SK-N-SH treated with all-trans-retinoic acid at 6 μM for 48 hours (cell line): ENCODE data around the gene VSNL1.

ENCODE experiments used
- ATAC-seq: fragments of 200-7000 bp; cut with Tn5 transposase; 3 replicates; pipeline ENCODE4 v1.9.1; 2020; ENCODE audit warnings: mild to moderate bottlenecking, moderate library complexity
- BACH2 ChIP-seq: fragments of 250-450 bp; sonication (Bioruptor Pico); IDR thresholded peaks from 2 replicates; pipeline ENCODE4 v1.9.0; 2021; ENCODE audit warnings: mild to moderate bottlenecking, borderline replicate concordance
- CSDC2 ChIP-seq: fragments of 250-450 bp; sonication (Bioruptor Pico); IDR thresholded peaks from 2 replicates; pipeline ENCODE4 v1.5.0; 2020; ENCODE audit warnings: mild to moderate bottlenecking, moderate library complexity
- ESRRG ChIP-seq: fragments of 250-450 bp; sonication (Bioruptor Pico); IDR thresholded peaks from 2 replicates; pipeline ENCODE4 v1.6.1; 2021; ENCODE audit warnings: mild to moderate bottlenecking
- GLIS3 ChIP-seq: fragments of 250-450 bp; sonication (Bioruptor Pico); IDR thresholded peaks from 2 replicates; pipeline ENCODE4 v1.5.0; 2020; ENCODE audit warnings: mild to moderate bottlenecking, moderate library complexity
- ISL1 ChIP-seq: fragments of 250-450 bp; sonication (Bioruptor Pico); IDR thresholded peaks from 2 replicates; pipeline ENCODE4 v2.1.2; 2022; ENCODE audit warnings: mild to moderate bottlenecking, moderate library complexity
- OSR1 ChIP-seq: fragments of 250-450 bp; sonication (Bioruptor Pico); IDR thresholded peaks from 2 replicates; pipeline ENCODE4 v1.8.0; 2022; ENCODE audit warnings: moderate library complexity, mild to moderate bottlenecking, inconsistent platforms
- PPARA ChIP-seq: fragments of 250-450 bp; sonication (Bioruptor Pico); IDR thresholded peaks from 2 replicates; pipeline ENCODE4 v1.5.0; 2020; ENCODE audit warnings: mild to moderate bottlenecking, borderline replicate concordance
- SNAI2 ChIP-seq: fragments of 250-450 bp; sonication (Bioruptor Pico); IDR thresholded peaks from 2 replicates; pipeline ENCODE4 v1.5.0; 2020; ENCODE audit warnings: mild to moderate bottlenecking, moderate library complexity
- TCF4 ChIP-seq: fragments of 250-450 bp; sonication (Bioruptor Pico); IDR thresholded peaks from 2 replicates; pipeline ENCODE4 v1.8.0; 2021; ENCODE audit warnings: mild to moderate bottlenecking, moderate library complexity, borderline replicate concordance
- TOX ChIP-seq: fragments of 250-450 bp; sonication (Bioruptor Pico); IDR thresholded peaks from 2 replicates; pipeline ENCODE4 v1.8.0; 2021; ENCODE audit warnings: mild to moderate bottlenecking, moderate library complexity, borderline replicate concordance
- ZC3H10 ChIP-seq: fragments of 250-450 bp; sonication (Bioruptor Pico); IDR thresholded peaks from 2 replicates; pipeline ENCODE4 v1.5.1; 2021; ENCODE audit warnings: mild to moderate bottlenecking, moderate library complexity
- ZFP3 ChIP-seq: fragments of 250-450 bp; sonication (Bioruptor Pico); IDR thresholded peaks from 2 replicates; pipeline ENCODE4 v1.5.0; 2020; ENCODE audit warnings: mild to moderate bottlenecking, moderate library complexity
- ZFP30 ChIP-seq: fragments of 450-650 bp; formaldehyde crosslinking; IDR thresholded peaks from 2 replicates; pipeline ENCODE4 v1.5.0; 2022; ENCODE audit warnings: mild to moderate bottlenecking, moderate library complexity
- ZNF565 ChIP-seq: fragments of 450-650 bp; formaldehyde crosslinking; conservative IDR thresholded peaks from 2 replicates; pipeline ENCODE4 v1.5.0; 2020; ENCODE audit warnings: low read depth, mild to moderate bottlenecking, moderate library complexity
- ZNF70 ChIP-seq: fragments of 450-650 bp; formaldehyde crosslinking; IDR thresholded peaks from 2 replicates; pipeline ENCODE4 v1.5.0; 2020; ENCODE audit warnings: mild to moderate bottlenecking, moderate library complexity
- ZNF8 ChIP-seq: fragments of 450-650 bp; formaldehyde crosslinking; IDR thresholded peaks from 2 replicates; pipeline ENCODE4 v1.5.0; 2020; ENCODE audit warnings: mild to moderate bottlenecking, moderate library complexity
- TF ChIP-seq, protein P1 (sequence below): fragments of 250-450 bp; sonication (Bioruptor Pico); IDR thresholded peaks from 2 replicates; pipeline ENCODE4 v1.5.1; 2020; ENCODE audit warnings: low read depth, mild to moderate bottlenecking, moderate library complexity
- TF ChIP-seq, protein P2 (sequence below): fragments of 250-450 bp; sonication (Bioruptor Pico); IDR thresholded peaks from 2 replicates; pipeline ENCODE4 v1.8.0; 2021; ENCODE audit warnings: low read depth, mild to moderate bottlenecking, moderate library complexity, borderline replicate concordance
- TF ChIP-seq, protein P3 (sequence below): fragments of 250-450 bp; sonication (Bioruptor Pico); IDR thresholded peaks from 2 replicates; pipeline ENCODE4 v1.5.1; 2021; ENCODE audit warnings: mild to moderate bottlenecking, moderate library complexity
- TF ChIP-seq, protein P4 (sequence below): fragments of 250-450 bp; sonication (Bioruptor Pico); IDR thresholded peaks from 2 replicates; pipeline ENCODE4 v1.8.0; 2020; ENCODE audit warnings: mild to moderate bottlenecking, moderate library complexity, borderline replicate concordance

The VSNL1 gene

DNA sequence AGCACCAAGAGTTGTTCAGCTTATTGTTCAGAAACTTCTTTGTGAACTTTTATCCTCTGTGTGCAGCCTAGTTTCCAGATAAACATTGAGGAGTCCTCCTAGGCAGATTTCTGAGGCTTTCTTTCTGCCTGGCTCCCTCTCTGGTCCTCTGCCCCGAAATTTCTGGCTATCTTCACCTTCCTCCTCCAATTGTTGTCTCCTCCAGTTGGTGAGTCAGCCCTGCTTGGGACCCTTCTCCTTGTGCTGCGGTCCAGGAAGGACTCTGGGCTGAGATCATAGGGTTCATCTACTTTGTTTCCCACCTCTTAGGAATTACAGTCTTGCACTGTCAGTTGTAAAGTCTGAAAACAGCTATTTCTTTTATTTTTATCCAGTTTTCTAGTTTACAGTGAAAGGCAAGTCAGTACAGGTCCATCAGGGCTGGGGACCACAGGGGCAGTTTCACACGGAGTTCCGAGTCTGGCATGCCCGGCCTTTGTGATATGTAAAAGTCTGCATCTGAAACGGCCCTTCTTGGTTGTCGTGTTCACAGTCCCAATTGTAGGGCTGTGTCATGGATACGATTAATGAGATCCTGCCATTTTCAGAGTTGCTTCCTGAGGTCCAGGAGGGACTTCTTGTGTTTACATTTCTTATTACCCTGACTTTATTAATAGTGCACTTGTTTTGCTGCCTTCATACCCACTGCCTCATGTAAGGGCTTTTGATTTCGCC, 112.3 kb downstream of the VSNL1 start:
- ATAC-seq, result no peak
- TF ChIP-seq ZNF8 (CRISPR knock-in tag), result no peak
- TF ChIP-seq ESRRG (CRISPR knock-in tag), result no peak
- no peak for TF ChIP-seq ZFP3 (CRISPR knock-in tag)
- TF ChIP-seq, protein P1, sequence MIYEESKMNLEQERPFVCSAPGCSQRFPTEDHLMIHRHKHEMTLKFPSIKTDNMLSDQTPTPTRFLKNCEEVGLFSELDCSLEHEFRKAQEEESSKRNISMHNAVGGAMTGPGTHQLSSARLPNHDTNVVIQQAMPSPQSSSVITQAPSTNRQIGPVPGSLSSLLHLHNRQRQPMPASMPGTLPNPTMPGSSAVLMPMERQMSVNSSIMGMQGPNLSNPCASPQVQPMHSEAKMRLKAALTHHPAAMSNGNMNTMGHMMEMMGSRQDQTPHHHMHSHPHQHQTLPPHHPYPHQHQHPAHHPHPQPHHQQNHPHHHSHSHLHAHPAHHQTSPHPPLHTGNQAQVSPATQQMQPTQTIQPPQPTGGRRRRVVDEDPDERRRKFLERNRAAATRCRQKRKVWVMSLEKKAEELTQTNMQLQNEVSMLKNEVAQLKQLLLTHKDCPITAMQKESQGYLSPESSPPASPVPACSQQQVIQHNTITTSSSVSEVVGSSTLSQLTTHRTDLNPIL (CRISPR knock-in tag), result no peak
- no peak for TF ChIP-seq CSDC2 (CRISPR knock-in tag)
- no peak for TF ChIP-seq BACH2 (CRISPR knock-in tag)
- TF ChIP-seq ZFP30 (CRISPR knock-in tag), result no peak
- no peak for TF ChIP-seq GLIS3 (CRISPR knock-in tag)
- TF ChIP-seq SNAI2, result no peak
- TF ChIP-seq, protein P2, sequence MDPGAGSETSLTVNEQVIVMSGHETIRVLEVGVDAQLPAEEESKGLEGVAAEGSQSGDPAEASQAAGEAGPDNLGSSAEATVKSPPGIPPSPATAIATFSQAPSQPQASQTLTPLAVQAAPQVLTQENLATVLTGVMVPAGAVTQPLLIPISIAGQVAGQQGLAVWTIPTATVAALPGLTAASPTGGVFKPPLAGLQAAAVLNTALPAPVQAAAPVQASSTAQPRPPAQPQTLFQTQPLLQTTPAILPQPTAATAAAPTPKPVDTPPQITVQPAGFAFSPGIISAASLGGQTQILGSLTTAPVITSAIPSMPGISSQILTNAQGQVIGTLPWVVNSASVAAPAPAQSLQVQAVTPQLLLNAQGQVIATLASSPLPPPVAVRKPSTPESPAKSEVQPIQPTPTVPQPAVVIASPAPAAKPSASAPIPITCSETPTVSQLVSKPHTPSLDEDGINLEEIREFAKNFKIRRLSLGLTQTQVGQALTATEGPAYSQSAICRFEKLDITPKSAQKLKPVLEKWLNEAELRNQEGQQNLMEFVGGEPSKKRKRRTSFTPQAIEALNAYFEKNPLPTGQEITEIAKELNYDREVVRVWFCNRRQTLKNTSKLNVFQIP (CRISPR knock-in tag), result no peak
- TF ChIP-seq ZNF565, result no peak
- TF ChIP-seq OSR1, result no peak
- no peak for TF ChIP-seq ZNF70 (CRISPR knock-in tag)

DNA sequence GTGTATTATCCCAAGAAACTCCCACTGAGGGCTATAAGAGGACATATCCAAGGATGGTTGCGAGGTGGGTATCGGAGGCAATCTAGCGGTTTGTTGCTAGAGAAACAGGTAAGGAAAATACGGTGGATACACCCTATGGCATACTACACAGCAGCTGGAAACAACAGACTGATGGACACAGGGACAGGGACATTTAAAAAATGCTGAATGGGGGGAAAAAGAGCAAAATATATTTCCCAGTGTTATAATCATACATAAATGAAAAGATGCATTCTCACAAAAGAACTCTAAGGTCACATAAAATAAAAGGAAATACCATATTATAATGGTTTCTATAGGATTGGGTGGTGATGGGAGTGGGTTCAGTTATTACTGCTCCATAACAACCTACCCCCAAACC, 117.3 kb downstream of the VSNL1 start:
- TF ChIP-seq ZC3H10 (CRISPR knock-in tag), result no peak
- TF ChIP-seq CSDC2 (CRISPR knock-in tag), result no peak
- TF ChIP-seq, protein P2 (CRISPR knock-in tag), result no peak
- ATAC-seq, result no peak

DNA sequence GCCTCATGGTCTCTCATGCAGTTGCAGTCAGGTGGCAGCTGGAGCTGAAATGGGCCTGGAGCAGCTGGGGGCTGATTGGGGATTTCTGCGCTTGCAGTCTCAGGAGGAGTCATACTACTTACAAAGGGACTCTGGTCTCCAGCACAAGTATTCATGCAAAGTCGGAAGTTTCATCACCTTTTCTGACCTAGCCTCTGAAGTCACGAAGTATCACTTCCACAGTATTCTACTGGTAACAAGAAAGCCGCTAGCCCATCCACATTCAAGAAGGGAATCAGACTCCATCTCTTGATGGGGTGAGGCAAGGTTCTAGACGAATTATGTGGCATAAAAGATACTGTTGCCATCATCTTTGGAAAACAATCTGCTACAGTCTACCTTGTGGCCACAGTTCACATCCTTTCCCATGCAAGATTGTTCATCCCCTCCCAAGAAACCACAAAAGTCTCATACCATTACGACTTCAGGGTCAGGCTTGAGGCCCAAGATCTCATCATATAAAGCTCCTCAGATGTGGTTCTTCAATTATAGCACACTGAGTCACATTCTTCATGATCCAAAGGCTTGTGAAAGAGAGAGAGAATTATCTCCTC, 117.9 kb downstream of the VSNL1 start:
- TF ChIP-seq ZC3H10 (CRISPR knock-in tag) (no peak), TCF4 (CRISPR knock-in tag) (no peak), ZNF8 (CRISPR knock-in tag) (no peak), BACH2 (CRISPR knock-in tag) (no peak), ISL1 (no peak), PPARA (no peak), TOX (no peak), SNAI2 (no peak), OSR1 (no peak), ESRRG (CRISPR knock-in tag) (no peak), ZFP30 (CRISPR knock-in tag) (no peak)
- no peak for ATAC-seq

DNA sequence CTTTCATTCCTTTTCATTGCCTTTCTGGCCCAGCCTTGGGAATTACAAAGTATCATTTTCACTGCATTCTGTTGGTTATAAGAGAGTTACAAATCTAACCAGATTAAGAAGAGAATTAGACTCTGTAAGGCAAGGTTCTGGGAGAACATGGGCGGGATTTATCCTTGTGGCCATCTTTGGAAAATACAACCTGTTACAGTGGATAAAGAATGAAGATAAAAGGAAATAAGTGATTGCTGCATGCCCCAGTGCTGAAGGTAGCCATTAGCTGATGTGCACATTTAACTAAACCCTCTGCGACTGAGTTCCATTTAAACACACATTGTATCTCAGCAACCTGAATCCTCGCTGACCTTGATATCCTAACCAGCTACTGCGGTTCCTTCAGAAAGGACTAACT, 119.7 kb downstream of the VSNL1 start:
- ATAC-seq, result no peak
- TF ChIP-seq ISL1 (no peak), PPARA (no peak), TCF4 (CRISPR knock-in tag) (no peak), ZNF70 (CRISPR knock-in tag) (no peak), TOX (no peak), ZFP30 (CRISPR knock-in tag) (no peak)
- TF ChIP-seq, protein P3, sequence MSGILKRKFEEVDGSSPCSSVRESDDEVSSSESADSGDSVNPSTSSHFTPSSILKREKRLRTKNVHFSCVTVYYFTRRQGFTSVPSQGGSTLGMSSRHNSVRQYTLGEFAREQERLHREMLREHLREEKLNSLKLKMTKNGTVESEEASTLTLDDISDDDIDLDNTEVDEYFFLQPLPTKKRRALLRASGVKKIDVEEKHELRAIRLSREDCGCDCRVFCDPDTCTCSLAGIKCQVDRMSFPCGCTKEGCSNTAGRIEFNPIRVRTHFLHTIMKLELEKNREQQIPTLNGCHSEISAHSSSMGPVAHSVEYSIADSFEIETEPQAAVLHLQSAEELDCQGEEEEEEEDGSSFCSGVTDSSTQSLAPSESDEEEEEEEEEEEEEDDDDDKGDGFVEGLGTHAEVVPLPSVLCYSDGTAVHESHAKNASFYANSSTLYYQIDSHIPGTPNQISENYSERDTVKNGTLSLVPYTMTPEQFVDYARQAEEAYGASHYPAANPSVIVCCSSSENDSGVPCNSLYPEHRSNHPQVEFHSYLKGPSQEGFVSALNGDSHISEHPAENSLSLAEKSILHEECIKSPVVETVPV, result no peak
- TF ChIP-seq, protein P4, sequence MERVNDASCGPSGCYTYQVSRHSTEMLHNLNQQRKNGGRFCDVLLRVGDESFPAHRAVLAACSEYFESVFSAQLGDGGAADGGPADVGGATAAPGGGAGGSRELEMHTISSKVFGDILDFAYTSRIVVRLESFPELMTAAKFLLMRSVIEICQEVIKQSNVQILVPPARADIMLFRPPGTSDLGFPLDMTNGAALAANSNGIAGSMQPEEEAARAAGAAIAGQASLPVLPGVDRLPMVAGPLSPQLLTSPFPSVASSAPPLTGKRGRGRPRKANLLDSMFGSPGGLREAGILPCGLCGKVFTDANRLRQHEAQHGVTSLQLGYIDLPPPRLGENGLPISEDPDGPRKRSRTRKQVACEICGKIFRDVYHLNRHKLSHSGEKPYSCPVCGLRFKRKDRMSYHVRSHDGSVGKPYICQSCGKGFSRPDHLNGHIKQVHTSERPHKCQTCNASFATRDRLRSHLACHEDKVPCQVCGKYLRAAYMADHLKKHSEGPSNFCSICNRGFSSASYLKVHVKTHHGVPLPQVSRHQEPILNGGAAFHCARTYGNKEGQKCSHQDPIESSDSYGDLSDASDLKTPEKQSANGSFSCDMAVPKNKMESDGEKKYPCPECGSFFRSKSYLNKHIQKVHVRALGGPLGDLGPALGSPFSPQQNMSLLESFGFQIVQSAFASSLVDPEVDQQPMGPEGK, result no peak
- TF ChIP-seq, protein P2 (CRISPR knock-in tag), result no peak
